Gastroesophageal sphincter (tissue), 3 donors: Measurements from ENCODE around the gene STON2.

Source experiments
- POLR2A ChIP-seq, 2 donors: fragments of 450-650 bp; IDR thresholded peaks; one replicate each; pipeline ENCODE4 v1.6.1; 2017; ENCODE audit warnings: antibody characterized with exemption in 2 of 2, mild to moderate bottlenecking in 2 of 2, moderate library complexity in 1 of 2
- TF ChIP-seq, protein P1 (sequence below), 4 experiments: fragments of 200-600 bp in 2 of 4; fragments of 450-650 bp in 2 of 4; sonication (generic) in 1 of 4; IDR thresholded peaks; one replicate each; pipeline ENCODE4 v1.5.1; 2017 to 2019; ENCODE audit warnings: antibody characterized with exemption in 4 of 4, mild to moderate bottlenecking in 2 of 4, moderate library complexity in 2 of 4

DNA sequence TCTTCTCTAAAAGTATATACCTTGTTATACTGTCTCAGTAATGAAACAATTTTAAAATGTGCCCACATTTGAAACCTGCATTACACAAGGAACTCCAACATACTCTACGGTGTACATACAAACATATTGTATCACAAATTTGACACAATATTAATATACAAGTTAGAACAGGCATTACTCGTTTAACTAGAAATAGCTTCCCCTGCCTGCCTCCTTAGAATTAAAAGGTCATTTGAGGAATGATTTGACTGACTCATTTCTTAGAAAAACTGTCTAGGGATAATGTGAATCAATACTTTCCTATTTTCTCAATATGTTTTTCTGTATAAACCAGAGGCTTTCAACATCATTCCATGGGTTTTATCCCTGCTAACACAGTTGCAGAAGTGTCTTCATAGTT lies 73.7 kb downstream of the STON2 start:
- TF ChIP-seq POLR2A (IDR thresholded peaks at IDR 0.05) = no peak
- TF ChIP-seq, protein P1, sequence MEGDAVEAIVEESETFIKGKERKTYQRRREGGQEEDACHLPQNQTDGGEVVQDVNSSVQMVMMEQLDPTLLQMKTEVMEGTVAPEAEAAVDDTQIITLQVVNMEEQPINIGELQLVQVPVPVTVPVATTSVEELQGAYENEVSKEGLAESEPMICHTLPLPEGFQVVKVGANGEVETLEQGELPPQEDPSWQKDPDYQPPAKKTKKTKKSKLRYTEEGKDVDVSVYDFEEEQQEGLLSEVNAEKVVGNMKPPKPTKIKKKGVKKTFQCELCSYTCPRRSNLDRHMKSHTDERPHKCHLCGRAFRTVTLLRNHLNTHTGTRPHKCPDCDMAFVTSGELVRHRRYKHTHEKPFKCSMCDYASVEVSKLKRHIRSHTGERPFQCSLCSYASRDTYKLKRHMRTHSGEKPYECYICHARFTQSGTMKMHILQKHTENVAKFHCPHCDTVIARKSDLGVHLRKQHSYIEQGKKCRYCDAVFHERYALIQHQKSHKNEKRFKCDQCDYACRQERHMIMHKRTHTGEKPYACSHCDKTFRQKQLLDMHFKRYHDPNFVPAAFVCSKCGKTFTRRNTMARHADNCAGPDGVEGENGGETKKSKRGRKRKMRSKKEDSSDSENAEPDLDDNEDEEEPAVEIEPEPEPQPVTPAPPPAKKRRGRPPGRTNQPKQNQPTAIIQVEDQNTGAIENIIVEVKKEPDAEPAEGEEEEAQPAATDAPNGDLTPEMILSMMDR (IDR thresholded peaks at IDR 0.05) = no peak
